LNCaP clone FGC (cell line): ENCODE data around the gene SLC19A3.
"Not testable (repeated sequence)": the region's sequence is repeated elsewhere in the genome, so short reads cannot be mapped to it uniquely, and the experiment has no call there.

ENCODE experiments used
- DNase-seq: peaks from one replicate; pipeline ENCODE4 v3.0.0-alpha.2; 2011; ENCODE audit warnings: low read depth
- H3K4me3 ChIP-seq: 2 replicates; pipeline ENCODE4 v1.5.1; 2011; ENCODE audit warnings: mild to moderate bottlenecking, low read depth, low read length, control low read depth
- TF ChIP-seq, protein P1 (sequence below): IDR thresholded peaks from 2 replicates; pipeline ENCODE4 v1.5.1; 2012; ENCODE audit warnings: mild to moderate bottlenecking; ENCODE audit not compliant: control insufficient read depth, insufficient read depth; ENCODE audit errors: extremely low read depth

The SLC19A3 gene

DNA sequence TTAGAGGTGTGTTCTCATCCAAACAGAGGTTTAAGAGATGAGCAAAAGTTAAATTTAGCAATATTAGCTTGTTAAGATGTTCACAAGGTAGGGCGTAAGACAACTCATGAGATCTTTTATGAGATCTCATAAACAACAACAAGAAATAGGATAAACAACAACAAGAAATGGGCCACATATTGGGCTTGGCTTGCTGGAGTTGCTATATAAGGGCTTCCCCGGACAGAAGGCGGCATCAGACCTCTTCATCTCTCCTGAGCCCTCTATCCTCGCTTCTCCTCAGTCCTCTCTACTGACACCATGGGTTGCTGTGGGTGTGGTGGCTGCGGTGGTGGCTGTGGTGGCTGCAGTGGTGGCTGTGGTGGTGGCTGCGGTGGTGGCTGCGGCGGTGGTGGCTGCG, 27.8 kb upstream of the SLC19A3 start, which contains the start of gene SCYGR8:
Gene SCYGR8 (plus strand): TSS at position 301 of the 400 bp plus-strand sequence. CDS start 0 bp downstream, at position 301.
- no peak for DNase-seq
- TF ChIP-seq, protein P1, sequence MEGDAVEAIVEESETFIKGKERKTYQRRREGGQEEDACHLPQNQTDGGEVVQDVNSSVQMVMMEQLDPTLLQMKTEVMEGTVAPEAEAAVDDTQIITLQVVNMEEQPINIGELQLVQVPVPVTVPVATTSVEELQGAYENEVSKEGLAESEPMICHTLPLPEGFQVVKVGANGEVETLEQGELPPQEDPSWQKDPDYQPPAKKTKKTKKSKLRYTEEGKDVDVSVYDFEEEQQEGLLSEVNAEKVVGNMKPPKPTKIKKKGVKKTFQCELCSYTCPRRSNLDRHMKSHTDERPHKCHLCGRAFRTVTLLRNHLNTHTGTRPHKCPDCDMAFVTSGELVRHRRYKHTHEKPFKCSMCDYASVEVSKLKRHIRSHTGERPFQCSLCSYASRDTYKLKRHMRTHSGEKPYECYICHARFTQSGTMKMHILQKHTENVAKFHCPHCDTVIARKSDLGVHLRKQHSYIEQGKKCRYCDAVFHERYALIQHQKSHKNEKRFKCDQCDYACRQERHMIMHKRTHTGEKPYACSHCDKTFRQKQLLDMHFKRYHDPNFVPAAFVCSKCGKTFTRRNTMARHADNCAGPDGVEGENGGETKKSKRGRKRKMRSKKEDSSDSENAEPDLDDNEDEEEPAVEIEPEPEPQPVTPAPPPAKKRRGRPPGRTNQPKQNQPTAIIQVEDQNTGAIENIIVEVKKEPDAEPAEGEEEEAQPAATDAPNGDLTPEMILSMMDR = no peak
- H3K4me3 ChIP-seq = no peak within 1 kb of the TSS

DNA sequence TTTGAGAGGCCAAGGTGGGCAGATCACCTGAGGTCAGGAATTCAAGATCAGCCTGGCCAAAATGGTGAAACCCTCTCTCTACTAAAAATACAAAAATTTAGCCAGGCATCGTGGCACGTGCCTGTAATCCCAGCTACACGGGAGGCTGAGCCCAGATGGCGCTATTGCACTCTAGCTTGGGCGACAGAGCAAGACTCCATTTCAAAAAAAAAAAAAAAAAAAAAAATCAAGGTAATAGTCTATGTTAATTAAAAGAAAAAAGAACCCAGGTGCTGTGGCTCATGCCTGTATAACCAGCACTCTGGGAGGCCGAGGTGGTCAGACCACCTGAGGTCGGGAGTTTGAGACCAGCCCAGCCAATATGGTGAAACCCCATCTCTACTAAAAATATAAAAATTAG, 22.9 kb upstream of the SLC19A3 start:
- DNase-seq, H3K4me3 ChIP-seq: not testable (repeated sequence)
- TF ChIP-seq, protein P1 = 0 out of 2 replicates have a peak, but pooled peaks have one; percentile 5

DNA sequence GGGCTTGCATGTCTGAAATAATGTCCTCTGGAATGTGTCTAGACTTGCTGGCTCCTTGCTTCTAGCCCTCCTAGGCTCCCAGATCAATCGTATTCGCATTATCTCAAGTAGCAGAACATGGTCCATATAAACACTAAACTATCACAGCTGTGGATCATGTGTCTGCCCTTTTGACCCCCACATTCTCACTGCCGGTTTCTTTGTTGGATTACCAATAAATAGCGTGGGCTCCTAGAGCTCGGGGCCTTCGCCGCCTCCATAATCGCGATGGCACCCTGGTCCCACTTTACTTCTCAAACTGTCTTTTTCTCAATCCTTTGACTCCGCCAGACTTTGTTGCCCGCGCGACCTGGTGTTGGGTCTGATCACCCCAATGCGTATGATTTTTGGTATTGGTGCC, 21.5 kb upstream of the SLC19A3 start:
- TF ChIP-seq, protein P1 = no peak
- no peak overlapping the region for H3K4me3 ChIP-seq
- DNase-seq = no peak

DNA sequence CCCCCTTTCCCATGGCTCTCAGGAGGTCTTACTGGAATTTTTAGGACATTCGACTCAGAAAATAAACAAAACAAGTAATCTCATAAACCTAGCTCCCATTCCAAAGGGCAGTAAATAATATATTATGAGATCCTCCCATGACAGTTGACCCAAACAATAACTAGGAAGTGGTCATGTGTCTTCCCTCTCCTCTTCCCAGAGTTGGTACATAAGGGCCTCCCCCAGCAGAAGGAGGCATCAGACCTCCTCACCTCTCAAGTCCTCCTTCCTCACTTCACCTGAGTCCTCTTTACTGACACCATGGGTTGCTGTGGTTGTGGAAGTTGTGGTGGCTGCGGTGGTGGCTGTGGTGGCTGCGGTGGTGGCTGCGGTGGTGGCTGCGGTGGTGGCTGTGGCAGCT, 10.2 kb upstream of the SLC19A3 start, which contains the start of gene SCYGR7:
Gene SCYGR7 (plus strand): TSS at position 301 of the 400 bp plus-strand sequence. CDS start 0 bp downstream, at position 301.
- TF ChIP-seq, protein P1 = no peak
- DNase-seq = no peak
- H3K4me3 ChIP-seq = no peak within 1 kb of the TSS

GRCh38 chr2:227724394-227725039, 6.7 kb upstream of the SLC19A3 start, which contains the start of gene SCYGR6:
Gene SCYGR6 (minus strand): TSS chr2:227724757. CDS start chr2:227724757, 0 bp downstream.
- TF ChIP-seq, protein P1 = no peak
- H3K4me3 ChIP-seq = no peak within 1 kb of the TSS
- no peak for DNase-seq

- not testable (repeated sequence) for H3K4me3 ChIP-seq, DNase-seq
Observed at GRCh38 chr2:227722821-227723220, 5.0 kb upstream of the SLC19A3 start.

DNA sequence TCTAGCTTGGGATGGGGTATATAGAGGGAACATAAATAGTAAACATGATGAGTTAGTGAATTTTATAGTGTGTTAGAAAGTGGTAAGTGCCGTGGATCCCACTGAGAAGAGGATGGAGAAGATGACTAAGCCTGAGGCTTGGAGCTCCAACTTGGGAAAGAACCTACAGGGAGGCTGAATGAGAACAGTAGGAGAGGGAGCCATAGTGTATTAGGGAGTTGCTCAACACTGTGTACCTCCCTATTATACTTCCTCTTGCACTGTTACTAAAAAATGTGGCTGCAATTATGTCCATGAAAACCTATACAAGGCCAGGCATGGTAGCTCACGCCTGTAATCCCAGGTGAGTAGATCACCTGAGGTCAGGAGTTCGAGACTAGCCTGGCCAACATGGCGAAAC, 2.9 kb upstream of the SLC19A3 start:
- no peak for DNase-seq
- TF ChIP-seq, protein P1 = no peak
- no peak overlapping the region for H3K4me3 ChIP-seq
